ENCODE data around the gene RALGAPA1.
"Not testable (repeated sequence)": the region's sequence is repeated elsewhere in the genome, so short reads cannot be mapped to it uniquely, and the experiment has no call there.

Gene RALGAPA1

GRCh38 chr14:35696119-35696518, 113.0 kb downstream of the RALGAPA1 start:
- no peak for DNase-seq

GRCh38 chr14:35695647-35696046, 113.4 kb downstream of the RALGAPA1 start:
- no peak for DNase-seq

DNA sequence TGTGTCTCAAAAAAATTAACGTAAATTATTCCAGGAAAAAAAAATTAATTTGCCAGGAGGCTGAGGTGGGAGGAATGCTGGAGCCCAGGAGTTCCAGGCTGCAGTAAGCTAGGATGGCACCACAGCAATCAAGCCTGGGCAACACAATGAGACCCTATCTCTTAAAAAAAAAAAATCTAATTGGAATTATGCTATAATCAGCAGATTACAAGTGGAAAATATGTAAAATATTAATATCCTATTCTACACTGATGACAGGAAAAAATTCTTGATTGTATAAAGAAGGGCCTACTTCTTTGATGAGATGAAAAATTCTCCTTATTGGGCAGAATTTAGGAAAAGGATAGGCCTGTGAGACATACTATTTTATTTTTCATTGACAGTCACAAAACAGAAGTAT, 114.0 kb downstream of the RALGAPA1 start:
- DNase-seq = no peak

- DNase-seq = no peak
Observed at GRCh38 chr14:35689000-35689460, 120.1 kb downstream of the RALGAPA1 start.

- no peak for DNase-seq
Observed at GRCh38 chr14:35688126-35688826, 120.8 kb downstream of the RALGAPA1 start.

- peak in 1 of 2 experiments; percentile 48 for DNase-seq
Observed at GRCh38 chr14:35687335-35687939, 121.7 kb downstream of the RALGAPA1 start.

DNA sequence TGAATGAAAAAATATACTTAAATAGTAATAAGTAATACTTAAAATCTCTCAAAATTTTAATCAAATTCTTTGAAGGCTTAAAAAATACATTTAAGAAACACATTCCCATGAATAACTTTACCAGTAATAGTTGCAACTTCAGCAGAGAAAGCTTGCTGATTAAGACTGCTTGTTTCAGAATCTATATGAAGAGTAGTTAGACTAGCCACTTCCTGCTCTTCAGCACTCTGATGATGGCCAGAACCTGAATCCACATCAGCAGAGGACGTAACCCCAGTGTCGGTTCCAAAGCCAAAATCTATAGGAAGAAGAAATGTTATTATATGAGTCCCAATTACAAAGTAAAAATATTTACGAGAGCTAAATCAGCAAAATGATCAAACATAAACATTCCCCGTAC, 125.4 kb downstream of the RALGAPA1 start:
- not testable (repeated sequence) for DNase-seq

DNA sequence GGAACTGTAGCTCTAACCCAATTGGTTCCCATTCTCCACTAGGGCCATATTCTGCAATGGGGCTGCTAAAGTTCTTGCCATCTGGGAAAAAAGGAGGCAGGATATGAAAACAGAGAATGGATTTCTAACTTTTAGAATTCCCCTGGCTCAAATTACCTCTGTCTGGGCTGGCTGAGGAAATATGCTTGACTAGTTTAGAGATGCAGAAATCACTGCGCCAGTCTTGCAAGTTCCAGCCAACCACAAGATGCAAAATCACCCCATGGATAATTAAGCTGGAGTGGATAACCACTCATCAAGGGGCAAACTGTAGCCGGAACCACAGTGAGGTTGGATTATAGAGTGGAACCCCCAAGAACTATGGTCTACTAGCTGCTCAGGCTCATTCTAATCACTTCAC, 126.3 kb downstream of the RALGAPA1 start:
- DNase-seq = no peak

DNA sequence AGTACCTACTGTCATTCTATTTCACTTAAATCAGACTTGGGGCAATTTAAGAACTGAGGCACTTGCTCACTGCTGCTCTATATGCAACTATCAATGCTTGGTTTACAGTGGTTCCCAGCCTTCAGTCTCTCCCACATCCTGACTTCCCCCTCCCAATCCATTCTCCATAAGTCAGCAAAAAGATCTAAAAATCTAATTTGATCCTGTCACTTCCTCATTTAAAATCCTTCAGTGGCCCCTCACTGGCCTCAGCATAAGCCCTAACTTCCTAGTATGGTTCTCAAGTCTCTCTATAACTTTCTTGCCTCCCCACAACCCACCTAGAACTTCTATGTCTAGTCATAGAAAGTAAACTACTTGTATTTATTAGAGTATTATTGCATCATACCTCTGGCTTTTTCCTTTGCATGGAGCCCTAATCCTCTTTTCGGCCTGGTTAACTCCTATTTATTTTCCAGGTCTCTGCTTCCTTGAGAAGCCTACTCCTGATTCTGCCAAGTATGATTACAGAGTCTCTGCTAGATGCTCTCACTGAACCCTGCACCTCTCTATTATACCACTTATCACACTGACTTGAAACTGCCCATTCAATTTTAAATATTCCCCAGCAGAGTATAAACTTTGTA, 130.6 kb downstream of the RALGAPA1 start:
- DNase-seq = no peak

DNA sequence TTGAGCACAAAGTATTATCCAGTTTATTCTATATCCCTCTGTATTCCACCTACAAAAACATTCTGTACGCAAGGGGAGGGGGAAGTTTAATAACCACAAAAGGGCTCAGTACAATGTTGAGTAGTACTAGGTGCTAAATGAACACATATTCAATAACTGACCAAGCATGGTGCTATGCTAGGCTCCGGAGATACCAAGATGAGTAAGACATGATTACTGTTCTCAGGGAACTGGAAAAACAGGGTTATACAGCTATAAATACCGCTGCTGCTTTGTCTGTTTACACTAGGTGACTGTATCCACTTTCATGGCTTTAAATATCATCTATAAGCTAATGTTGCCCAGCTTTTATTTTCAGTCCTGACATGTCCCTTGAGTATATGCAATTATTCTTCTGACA, 139.3 kb downstream of the RALGAPA1 start:
- DNase-seq = no peak

GRCh38 chr14:35666429-35667043, 142.6 kb downstream of the RALGAPA1 start:
- no peak for DNase-seq

DNA sequence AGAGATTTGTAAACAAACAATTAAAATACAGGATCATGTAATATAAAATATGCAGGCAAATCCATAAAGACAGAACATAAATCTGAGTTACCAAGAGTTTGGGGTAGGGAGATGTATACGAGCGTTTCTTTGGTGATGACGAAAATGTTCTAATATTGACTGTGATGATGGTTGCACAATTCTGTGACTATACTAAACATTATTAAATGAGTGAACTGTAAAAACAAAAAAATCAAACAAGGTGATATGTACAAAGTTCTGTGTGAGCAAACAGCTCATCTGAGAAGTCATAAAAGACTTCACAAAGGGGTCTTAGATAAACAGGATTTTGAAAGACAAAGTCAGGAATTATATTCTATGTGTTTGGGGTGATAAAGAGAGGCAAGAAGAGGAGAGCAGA, 147.2 kb downstream of the RALGAPA1 start:
- DNase-seq = no peak

DNA sequence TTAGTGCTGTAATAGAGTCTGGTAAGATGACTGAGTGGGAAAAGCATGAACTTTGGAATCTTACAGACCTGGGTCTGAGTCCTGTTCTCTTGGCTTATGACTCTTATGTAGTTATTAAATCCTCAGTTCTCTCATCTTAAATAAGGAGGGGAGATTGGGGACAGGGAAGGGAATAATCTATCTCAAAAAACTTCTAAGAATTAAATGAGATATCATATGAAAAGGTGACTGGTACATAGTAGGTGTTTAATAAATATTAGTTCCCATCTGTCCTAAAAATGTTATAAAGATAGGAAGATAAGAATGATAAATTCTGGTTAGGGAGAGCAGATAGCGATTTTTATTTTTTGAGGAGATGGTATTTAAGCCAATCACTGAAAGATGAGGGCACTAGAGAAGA, 156.1 kb downstream of the RALGAPA1 start:
- no peak for DNase-seq

GRCh38 chr14:35643513-35643912, 165.6 kb downstream of the RALGAPA1 start:
- no peak for DNase-seq

GRCh38 chr14:35637851-35638250, 171.2 kb downstream of the RALGAPA1 start:
- no peak for DNase-seq

DNA sequence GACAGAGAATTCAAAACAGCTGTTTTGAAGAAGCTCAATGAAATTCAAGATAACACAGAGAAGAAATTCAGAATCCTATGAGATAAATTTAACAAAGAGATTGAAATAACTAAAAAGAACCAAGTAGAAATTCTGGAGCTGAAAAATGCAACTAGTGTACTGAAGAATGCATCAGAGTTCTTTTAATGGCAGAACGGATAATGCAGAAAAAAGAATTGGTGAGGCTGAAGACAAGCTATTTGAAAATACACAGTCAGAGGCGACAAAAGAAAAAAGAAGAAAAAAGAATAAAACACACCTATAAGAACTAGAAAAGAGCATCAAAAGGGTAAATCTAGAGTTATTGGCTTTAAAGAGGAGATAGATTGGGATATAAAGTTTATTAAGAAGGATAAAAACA, 171.8 kb downstream of the RALGAPA1 start:
- no peak for DNase-seq

GRCh38 chr14:35632676-35633075, 176.4 kb downstream of the RALGAPA1 start:
- no peak for DNase-seq

- no peak for DNase-seq
Observed at GRCh38 chr14:35632271-35632670, 176.8 kb downstream of the RALGAPA1 start.

DNA sequence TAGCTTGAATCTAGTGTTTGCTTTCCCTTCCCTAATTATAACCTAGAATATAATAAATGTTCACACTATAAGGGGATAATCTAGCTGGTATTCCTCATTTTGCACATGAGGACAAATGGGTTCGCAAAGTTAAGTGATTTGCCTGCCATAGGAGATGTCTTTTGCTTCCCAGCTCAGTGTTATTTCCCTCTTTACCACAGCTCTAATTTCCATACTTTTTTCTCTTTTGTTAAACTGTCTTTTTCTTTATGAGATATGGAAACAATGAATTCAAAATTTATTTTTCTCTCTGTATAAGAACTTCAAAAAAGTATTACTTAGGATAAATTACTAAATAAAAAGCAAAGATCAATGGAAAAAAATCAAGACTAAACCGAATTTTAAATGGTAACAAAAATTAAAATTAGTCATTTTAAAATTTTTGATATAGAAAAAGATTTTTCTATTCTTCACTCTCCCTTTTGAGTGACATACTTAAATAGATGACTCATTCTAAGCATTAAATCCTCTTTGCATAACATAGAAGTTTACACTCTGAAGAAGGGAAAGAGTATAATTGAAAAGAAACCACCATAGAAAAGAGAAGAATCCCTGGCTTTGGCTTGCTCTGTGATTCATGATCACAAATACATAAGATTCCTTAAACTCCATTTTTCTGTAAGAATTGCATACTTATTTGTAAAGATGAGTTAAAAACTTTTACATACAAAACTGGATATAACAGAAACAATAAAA, 177.9 kb downstream of the RALGAPA1 start:
- no peak for DNase-seq

- DNase-seq = no peak
Observed at GRCh38 chr14:35628989-35629388, 180.1 kb downstream of the RALGAPA1 start.

DNA sequence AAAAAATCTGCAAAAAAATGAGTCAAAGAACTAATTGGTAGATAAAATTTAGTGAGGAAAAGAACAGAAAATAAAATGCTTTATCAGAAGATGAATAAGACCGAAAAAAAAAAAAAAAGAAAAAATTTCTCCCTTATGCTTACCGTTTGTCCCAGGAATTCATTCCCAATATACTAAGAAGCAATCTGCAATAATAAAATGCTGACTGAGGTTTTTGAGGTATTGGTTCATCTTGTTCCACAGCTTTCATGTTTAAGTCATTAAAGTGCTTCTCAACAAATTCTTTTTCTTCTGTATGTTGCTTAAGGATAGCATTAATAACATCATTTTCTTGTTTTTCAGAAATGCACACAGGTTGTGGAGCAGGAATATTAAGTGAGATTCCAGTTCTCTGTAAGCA, 182.1 kb downstream of the RALGAPA1 start:
- not testable (repeated sequence) for DNase-seq

DNA sequence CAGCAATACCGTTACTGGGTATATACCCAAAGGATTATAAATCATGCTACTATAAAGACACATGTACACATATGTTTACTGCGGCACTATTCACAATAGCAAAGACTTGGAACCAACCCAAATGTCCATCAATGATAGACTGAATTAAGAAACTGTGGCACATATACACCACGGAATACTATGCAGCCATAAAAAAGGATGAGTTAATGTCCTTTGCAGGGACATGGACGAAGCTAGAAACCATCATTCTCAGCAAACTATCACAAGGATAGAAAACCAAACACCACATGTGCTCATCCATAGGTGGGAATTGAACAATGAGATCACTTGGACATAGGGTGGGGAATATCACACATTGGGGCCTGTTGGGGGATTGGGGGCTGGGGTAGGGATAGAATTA, 187.1 kb downstream of the RALGAPA1 start:
- not testable (repeated sequence) for DNase-seq

- DNase-seq = not testable (repeated sequence)
Observed at GRCh38 chr14:35619998-35620397, 189.1 kb downstream of the RALGAPA1 start.
